SJCRH30 (cell line): Measurements from ENCODE around the gene ZNF839. TPM values are rescaled to one million over a fixed set of nuclear protein-coding genes. Genes with fewer than 3 reads are reported as not detected.
A peak's percentile ranks its signal among the peaks of the same experiment; 100 is the strongest.
"Not testable (repeated sequence)": the region's sequence is repeated elsewhere in the genome, so short reads cannot be mapped to it uniquely, and the experiment has no call there.

ENCODE experiments used
- DNase-seq, 2 experiments: peaks; one replicate each; pipeline ENCODE4 v3.0.0-alpha.2; 2015 to 2020
- H3K27ac ChIP-seq: fragments of 250-450 bp; sonication (Bioruptor Pico); 2 replicates; pipeline ENCODE4 v1.5.1; 2020; ENCODE audit warnings: mild to moderate bottlenecking, moderate library complexity
- H3K27me3 ChIP-seq: fragments of 250-450 bp; sonication (Bioruptor Pico); 2 replicates; pipeline ENCODE4 v1.5.1; 2020; ENCODE audit warnings: mild to moderate bottlenecking, moderate library complexity
- H3K36me3 ChIP-seq: fragments of 250-450 bp; sonication (Bioruptor Pico); 2 replicates; pipeline ENCODE4 v1.5.1; 2020; ENCODE audit warnings: mild to moderate bottlenecking, moderate library complexity
- H3K4me1 ChIP-seq: fragments of 250-450 bp; sonication (Bioruptor Pico); 2 replicates; pipeline ENCODE4 v1.5.1; 2020; ENCODE audit warnings: mild to moderate bottlenecking, moderate library complexity
- H3K4me3 ChIP-seq: fragments of 250-450 bp; sonication (Bioruptor Pico); 2 replicates; pipeline ENCODE4 v1.5.1; 2020; ENCODE audit warnings: mild to moderate bottlenecking, moderate library complexity
- H3K9me3 ChIP-seq: fragments of 250-450 bp; sonication (Bioruptor Pico); replicated peaks from 2 replicates; pipeline ENCODE4 v1.5.1; 2020; ENCODE audit warnings: mild to moderate bottlenecking, moderate library complexity
- total RNA-seq: library from RNA; depleted of rRNA; stranded (reverse); fragments of >200 nt; shearing (Covaris generic); gene quantifications from 2 replicates; pipeline ENCODE4 v1.2.3, GENCODE V29; 2014

ZNF839 gene
- total RNA-seq, 1 experiment from 2014 or later = 4.2 TPM

- no peak for DNase-seq
- Histone ChIP-seq H3K27ac (no peak overlapping the region), H3K27me3 (no peaks in the 10 kb centered on the region), H3K4me3 (no peak overlapping the region), H3K4me1 (no peaks in the 10 kb centered on the region), H3K9me3 (no peaks in the 10 kb centered on the region), H3K36me3 (peaks cover 32% of the 10 kb centered on the region)
Measured at GRCh38 chr14:102344485-102344884, 24.9 kb downstream of the ZNF839 start.

- no peak overlapping the region for H3K27ac ChIP-seq
- no peaks in the 10 kb centered on the region for H3K4me1 ChIP-seq
- H3K36me3 ChIP-seq = peaks cover 32% of the 10 kb centered on the region
- H3K27me3 ChIP-seq = no peaks in the 10 kb centered on the region
- no peaks in the 10 kb centered on the region for H3K9me3 ChIP-seq
- no peak overlapping the region for H3K4me3 ChIP-seq
- DNase-seq = no peak
Measured at GRCh38 chr14:102345232-102345631, 25.7 kb downstream of the ZNF839 start.

- Histone ChIP-seq H3K27me3 (no peaks in the 10 kb centered on the region), H3K36me3 (peaks cover 32% of the 10 kb centered on the region), H3K4me1 (no peaks in the 10 kb centered on the region), H3K9me3 (no peaks in the 10 kb centered on the region), H3K4me3 (no peak overlapping the region), H3K27ac (no peak overlapping the region)
- no peak for DNase-seq
Measured at GRCh38 chr14:102346645-102347044, 27.1 kb downstream of the ZNF839 start.

DNA sequence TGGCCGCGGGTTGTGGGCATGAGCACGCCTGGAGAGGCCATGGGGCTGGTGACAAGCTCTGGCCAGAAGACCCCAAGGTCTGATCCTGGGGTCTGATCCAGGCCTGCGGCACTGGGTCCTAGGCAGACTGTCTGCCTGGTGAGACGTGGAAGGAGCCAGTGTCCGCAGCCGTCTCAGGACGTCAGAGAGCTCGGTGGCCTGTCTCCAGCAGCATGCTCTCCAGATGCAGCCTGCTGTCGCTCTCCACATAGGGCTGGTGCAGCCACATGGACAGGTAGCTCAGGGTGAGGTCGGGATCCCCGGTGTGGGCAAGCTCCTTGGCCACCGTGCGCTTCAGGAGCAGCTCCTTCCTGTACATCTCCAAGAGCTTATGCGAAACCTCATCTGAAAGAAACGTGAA is 28.8 kb downstream of the ZNF839 start:
- Histone ChIP-seq H3K4me3 (no peak overlapping the region), H3K27me3 (no peaks in the 10 kb centered on the region), H3K9me3 (no peaks in the 10 kb centered on the region), H3K4me1 (no peaks in the 10 kb centered on the region), H3K27ac (no peak overlapping the region), H3K36me3 (peaks cover 35% of the 10 kb centered on the region)
- no peak for DNase-seq

DNA sequence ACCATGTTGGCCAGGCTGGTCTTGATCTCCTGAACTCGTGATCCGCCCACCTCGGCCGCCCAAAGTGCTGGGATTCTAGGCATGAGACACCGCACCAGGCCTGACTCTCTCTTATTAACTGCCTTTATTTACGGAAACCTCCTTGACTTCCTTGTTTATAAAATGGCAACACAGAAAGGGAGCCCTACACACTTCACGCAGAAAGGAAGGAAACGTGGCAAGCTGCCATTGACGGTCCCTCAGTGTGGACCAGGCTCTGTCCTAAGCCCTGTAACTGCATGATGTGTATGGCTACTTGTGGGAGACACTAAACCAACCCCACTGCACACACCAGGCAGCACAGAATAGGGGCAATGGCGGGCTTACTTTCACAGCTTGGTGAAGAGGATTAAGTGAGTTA is 31.5 kb downstream of the ZNF839 start:
- H3K27ac ChIP-seq = no peak overlapping the region
- H3K4me1 ChIP-seq = no peaks in the 10 kb centered on the region
- no peak for DNase-seq
- no peaks in the 10 kb centered on the region for H3K27me3 ChIP-seq
- no peaks in the 10 kb centered on the region for H3K9me3 ChIP-seq
- peaks cover 34% of the 10 kb centered on the region for H3K36me3 ChIP-seq
- H3K4me3 ChIP-seq = no peak overlapping the region

DNA sequence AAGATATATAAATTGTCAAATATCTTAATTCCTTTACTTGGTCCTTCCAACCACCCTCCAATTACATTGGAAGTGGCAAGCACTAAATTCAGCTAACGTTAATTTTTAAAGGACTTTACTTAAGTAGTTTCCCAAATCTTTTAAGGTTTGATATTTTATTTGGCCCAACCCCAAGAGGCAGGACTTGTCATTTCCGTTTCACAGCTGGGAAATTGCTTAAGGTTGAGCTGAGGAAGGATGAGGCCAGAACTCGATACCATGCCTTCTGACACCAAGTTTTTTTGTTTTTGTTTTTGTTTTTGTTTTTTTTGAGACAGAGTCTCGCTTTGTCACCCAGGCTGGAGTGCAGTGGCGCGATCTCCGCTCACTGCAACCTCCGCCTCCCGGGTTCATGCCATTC is 32.0 kb downstream of the ZNF839 start:
- H3K27ac ChIP-seq, H3K27me3 ChIP-seq, H3K4me1 ChIP-seq, DNase-seq, H3K4me3 ChIP-seq, H3K9me3 ChIP-seq: not testable (repeated sequence)
- H3K36me3 ChIP-seq = peaks cover 32% of the 10 kb centered on the region

DNA sequence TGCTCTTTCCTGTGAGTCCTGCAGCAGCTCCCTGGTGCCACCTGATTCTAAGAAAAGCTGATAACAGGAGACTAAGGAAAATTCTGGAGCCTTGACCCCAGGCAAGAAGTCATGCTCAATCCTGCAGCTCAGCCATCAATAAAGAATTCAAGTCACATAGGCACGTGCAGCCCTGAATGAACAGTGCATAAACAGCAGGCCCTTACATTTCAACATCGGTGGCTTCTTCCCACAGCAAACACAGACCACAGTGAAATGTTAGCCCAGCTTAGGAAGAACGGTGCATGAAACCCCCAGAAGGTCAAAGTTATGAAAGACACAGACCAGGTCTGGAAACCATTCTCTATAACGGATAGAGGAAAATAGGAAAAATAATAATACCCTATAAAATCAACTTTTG is 32.7 kb downstream of the ZNF839 start:
- DNase-seq = no peak
- Histone ChIP-seq H3K27ac (no peak overlapping the region), H3K9me3 (no peaks in the 10 kb centered on the region), H3K4me3 (no peak overlapping the region), H3K4me1 (no peaks in the 10 kb centered on the region), H3K36me3 (peaks cover 26% of the 10 kb centered on the region), H3K27me3 (no peaks in the 10 kb centered on the region)

GRCh38 chr14:102353126-102353619 is 33.6 kb downstream of the ZNF839 start:
- DNase-seq = no peak
- Histone ChIP-seq H3K27ac (no peak overlapping the region), H3K4me1 (no peaks in the 10 kb centered on the region), H3K4me3 (no peak overlapping the region), H3K27me3 (no peaks in the 10 kb centered on the region), H3K36me3 (peaks cover 17% of the 10 kb centered on the region), H3K9me3 (no peaks in the 10 kb centered on the region)

- Histone ChIP-seq H3K27ac (no peak overlapping the region), H3K9me3 (no peaks in the 10 kb centered on the region), H3K36me3 (peaks cover 17% of the 10 kb centered on the region), H3K4me1 (no peaks in the 10 kb centered on the region), H3K4me3 (no peak overlapping the region), H3K27me3 (no peaks in the 10 kb centered on the region)
- no peak for DNase-seq
Measured at GRCh38 chr14:102356280-102356679, 36.7 kb downstream of the ZNF839 start.

DNA sequence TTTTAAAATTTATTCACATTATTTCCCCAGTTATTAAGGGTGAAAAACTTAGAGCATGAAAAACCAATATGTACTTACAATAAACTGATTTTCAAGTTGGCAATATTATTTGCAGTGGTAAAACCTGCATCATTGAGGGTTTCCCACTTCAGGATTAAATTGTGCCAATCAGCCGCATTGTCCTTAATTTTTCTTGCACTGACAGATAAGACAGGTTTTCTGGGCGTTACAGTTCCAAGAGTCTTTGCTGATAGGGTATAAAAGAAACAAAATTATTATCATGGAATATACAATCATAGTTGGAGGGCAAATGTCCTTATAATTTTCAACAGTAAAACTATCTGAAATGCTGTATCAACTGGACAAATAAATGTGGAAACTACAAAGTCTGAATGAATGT is 39.8 kb downstream of the ZNF839 start:
- H3K9me3 ChIP-seq = no peaks in the 10 kb centered on the region
- 0 out of 2 replicates have a peak, but pooled peaks cover 4% of the 10 kb centered on the region for H3K4me1 ChIP-seq
- no peak overlapping the region for H3K4me3 ChIP-seq
- peaks cover 8% of the 10 kb centered on the region for H3K36me3 ChIP-seq
- no peak for DNase-seq
- H3K27me3 ChIP-seq = no peaks in the 10 kb centered on the region
- no peak overlapping the region for H3K27ac ChIP-seq

- Histone ChIP-seq H3K36me3 (peaks cover 7% of the 10 kb centered on the region), H3K9me3 (no peaks in the 10 kb centered on the region), H3K27ac (no peak overlapping the region), H3K4me1 (0 out of 2 replicates have a peak, but pooled peaks cover 4% of the 10 kb centered on the region), H3K4me3 (no peak overlapping the region), H3K27me3 (no peaks in the 10 kb centered on the region)
- no peak for DNase-seq
Measured at GRCh38 chr14:102360388-102360787, 40.8 kb downstream of the ZNF839 start.

DNA sequence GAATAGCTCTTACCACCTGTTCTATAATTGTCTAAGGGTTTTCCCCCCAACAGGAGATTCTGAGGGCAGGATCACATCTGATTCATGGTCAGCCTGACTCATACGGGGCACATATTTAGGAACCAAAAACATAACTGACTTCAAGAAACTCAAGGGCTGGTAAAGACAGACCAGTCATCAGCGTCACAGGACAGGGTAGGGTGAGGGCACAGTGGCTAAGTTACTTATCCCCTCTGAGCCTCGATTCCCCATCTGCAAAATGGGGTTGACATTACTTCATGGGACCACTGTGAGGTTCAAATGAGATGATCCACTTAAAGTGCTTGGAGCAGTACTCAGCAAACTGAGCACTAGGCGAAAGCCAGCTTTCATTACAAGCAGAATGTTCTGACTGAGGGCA is 42.5 kb downstream of the ZNF839 start:
- DNase-seq = peak in 1 of 2 experiments; percentile 9

DNA sequence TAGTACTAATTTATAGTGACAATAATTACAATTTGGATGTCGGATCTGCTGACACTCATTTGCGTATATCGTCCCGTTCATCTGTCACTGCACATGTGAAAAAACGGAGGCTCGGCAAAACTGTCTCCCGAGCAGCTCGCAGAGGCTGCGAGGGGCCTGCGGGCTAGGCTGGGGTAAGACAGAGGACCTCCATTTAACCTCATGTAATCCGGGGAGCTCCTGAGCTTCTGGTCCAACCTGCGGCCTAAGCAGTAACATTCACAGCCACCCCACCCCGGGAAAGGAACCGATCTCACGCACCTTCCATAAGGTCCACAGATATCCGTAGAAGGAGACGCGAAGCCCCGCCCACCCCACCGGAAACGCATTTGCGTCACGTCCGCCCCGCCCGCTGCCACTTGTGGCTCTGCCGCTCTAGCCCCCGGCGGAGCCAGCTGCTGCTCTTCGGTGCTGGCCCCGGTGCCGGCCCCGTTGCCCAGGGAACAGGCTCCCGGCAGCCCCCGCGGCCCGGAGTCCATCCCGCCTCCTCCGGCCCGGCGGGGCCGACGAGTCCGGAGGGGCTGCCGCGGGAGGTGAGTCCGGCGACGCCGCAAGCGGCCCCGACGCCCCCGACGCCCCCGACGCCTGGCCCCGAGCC is 43.1 kb downstream of the ZNF839 start, which contains the start of the genes CINP and TECPR2:
Gene CINP, minus strand, starts transcription at position 346 of the 637 bp plus-strand sequence. Its CDS starts 39 bp downstream, at position 307.
Gene TECPR2, plus strand, starts transcription at position 397 of the 637 bp plus-strand sequence. CDS start 13,781 bp downstream, outside the sequence.
- no peaks in the 10 kb centered on the region for H3K27me3 ChIP-seq
- peak within 1 kb of the TSS; percentile 90 for H3K4me3 ChIP-seq
- H3K9me3 ChIP-seq = no peaks in the 10 kb centered on the region
- peak within 1 kb of the TSS; percentile 64 for H3K27ac ChIP-seq
- peaks cover 3% of the 10 kb centered on the region; the same call in 1 of the 2 replicates for H3K36me3 ChIP-seq
- H3K4me1 ChIP-seq = 0 out of 2 replicates have a peak, but pooled peaks cover 4% of the 10 kb centered on the region
- peak; percentile 97 to 98 for DNase-seq

More for the DNA sequence above, 42.5 kb downstream of the ZNF839 start:
- Histone ChIP-seq H3K4me3 (peak overlapping the region; percentile 90), H3K36me3 (peaks cover 3% of the 10 kb centered on the region; the same call in 1 of the 2 replicates), H3K4me1 (0 out of 2 replicates have a peak, but pooled peaks cover 4% of the 10 kb centered on the region), H3K27me3 (no peaks in the 10 kb centered on the region), H3K27ac (peak overlapping the region; percentile 64; the same call in 1 of the 2 replicates), H3K9me3 (no peaks in the 10 kb centered on the region)

GRCh38 chr14:102363182-102363943 is 43.8 kb downstream of the ZNF839 start:
- H3K27ac ChIP-seq = peak overlapping the region; percentile 64
- H3K9me3 ChIP-seq = no peaks in the 10 kb centered on the region
- H3K4me3 ChIP-seq = peak overlapping the region; percentile 90
- peak; percentile 55 to 64 for DNase-seq
- H3K27me3 ChIP-seq = no peaks in the 10 kb centered on the region
- 0 out of 2 replicates have a peak, but pooled peaks cover 4% of the 10 kb centered on the region for H3K4me1 ChIP-seq
- H3K36me3 ChIP-seq = peaks cover 3% of the 10 kb centered on the region; the same call in 1 of the 2 replicates

DNA sequence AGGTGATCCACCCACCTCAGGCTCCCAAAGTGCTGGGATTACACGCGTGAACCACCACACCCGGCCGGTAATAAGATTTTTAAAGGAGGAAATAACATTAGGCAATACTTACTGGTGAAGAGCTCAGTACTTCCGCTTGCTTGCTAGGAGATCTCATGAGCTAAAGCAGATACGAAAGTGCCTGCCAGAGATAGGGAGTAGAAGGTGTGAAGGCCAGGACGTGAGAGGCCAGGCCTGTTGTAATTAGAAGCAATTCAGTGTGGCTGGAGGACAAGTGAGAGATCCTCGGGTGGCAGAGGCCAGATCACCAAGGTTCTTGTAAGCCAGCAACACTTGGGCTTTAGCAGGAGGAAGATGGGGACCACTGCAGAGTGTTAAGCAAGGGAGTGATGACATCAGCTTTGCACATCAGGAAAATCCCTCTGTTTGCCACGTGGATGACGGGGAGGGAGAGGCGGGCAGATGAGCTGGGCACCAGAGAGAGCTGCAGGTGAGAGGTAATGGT is 50.8 kb downstream of the ZNF839 start:
- H3K4me3 ChIP-seq = no peak overlapping the region
- no peaks in the 10 kb centered on the region; the same call in 1 of the 2 replicates for H3K36me3 ChIP-seq
- H3K27me3 ChIP-seq = no peaks in the 10 kb centered on the region
- no peak for DNase-seq
- H3K27ac ChIP-seq = no peak overlapping the region
- H3K4me1 ChIP-seq = no peaks in the 10 kb centered on the region
- H3K9me3 ChIP-seq = no peaks in the 10 kb centered on the region
